GM18526 (cell line): ENCODE data around the gene GMDS.

Experiments
- POLR2A ChIP-seq: IDR thresholded peaks from 3 replicates; pipeline ENCODE4 v1.6.1; 2011; ENCODE audit not compliant: insufficient read length; ENCODE audit errors: extremely low read depth

The GMDS gene

GRCh38 chr6:1966713-1967112 is 278.7 kb downstream of the GMDS start:
- no peak for TF ChIP-seq POLR2A

GRCh38 chr6:1965596-1966224 is 279.7 kb downstream of the GMDS start:
- no peak for TF ChIP-seq POLR2A

- no peak for TF ChIP-seq POLR2A
These were observed 281.8 kb downstream of the GMDS start for GRCh38 chr6:1963596-1963995.

- TF ChIP-seq POLR2A, result no peak
These were observed 283.2 kb downstream of the GMDS start for GRCh38 chr6:1962201-1962600.

DNA sequence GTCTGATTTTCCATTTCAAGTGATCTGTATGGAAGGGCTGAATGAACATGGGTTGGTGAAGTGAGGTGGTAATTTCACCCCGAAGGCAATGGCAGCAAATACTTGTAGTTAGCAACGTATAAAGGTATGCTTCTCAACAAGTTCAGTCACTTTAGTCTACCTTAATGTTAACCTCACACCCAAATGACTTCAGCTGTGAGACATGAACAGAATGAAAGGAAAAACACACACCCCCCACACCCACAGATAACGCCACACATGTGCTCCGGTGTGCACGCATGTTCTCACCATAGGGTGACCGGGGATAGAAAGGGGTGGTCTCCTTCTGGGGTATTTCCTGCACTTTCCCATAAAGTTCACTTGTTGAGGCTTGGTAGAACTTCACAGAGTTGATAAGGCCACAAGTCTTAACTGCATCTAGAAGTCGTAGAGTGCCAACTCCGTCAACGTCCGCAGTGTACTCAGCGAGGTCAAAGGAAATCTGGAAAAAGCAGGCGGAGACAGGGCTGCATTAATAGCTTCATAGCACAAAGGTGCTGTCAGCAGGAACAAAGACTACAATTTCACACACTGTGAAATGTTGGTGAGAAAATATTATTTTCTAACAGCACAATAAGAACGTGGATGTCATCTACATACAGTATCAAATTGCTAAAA is 284.8 kb downstream of the GMDS start:
- TF ChIP-seq POLR2A, result no peak

DNA sequence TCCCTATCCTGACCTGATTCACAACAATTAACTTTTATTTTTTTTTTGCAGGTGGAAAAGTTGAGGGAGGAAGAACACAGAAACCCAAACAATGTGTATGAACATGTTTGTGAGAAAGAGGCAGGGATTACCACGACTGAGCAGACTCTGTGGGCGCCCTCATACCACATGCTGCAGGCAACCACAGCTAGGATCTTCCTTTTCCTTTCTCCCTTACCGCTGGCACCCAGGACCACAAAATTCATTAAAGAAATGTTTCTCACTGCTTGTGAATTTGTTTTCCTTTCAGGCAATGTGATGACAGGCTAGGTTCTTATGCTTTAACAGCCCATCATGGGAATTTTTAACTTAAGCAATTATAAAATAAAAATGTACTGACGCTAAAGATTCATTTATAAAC is 287.1 kb downstream of the GMDS start:
- TF ChIP-seq POLR2A, result no peak

GRCh38 chr6:1957746-1958145 is 287.7 kb downstream of the GMDS start:
- no peak for TF ChIP-seq POLR2A

GRCh38 chr6:1952740-1953360 is 292.6 kb downstream of the GMDS start:
- no peak for TF ChIP-seq POLR2A

GRCh38 chr6:1950631-1951030 is 294.8 kb downstream of the GMDS start:
- no peak for TF ChIP-seq POLR2A

DNA sequence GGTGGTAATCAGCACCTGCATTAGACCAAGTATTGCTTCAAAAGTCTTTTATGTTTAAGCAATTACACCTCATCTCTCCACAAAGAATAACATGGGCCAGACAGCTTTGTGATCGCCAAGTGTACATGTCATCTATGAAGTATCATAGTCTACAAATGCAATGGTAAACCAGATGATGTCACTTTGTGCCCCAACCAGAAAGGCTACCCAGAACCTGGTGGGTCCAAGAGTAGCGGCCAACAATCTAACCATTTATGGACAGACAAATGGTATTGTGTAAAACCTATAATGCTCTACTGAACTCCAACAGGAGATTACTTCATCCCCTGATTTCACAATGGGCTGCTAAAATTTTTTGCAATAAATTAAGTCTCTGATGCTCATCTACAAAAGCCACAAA is 295.9 kb downstream of the GMDS start:
- no peak for TF ChIP-seq POLR2A

DNA sequence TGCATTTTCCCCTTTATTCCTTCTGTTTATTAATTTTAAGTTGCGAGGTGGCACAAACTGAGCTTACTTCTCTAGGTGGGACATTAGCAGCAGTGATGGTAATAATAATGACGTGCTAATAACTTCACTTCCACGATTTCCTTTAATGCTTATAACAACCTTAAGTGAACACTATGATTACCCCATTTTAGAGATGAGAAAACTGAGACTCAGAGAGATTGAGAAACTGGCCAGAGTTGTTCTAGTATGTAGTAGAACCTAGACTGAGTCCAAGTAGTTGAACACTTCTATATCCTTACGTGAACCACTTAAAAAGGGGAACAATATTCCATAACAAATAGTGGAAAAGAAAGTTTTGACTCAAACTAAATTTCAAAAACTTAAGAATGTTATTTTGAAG is 297.5 kb downstream of the GMDS start:
- TF ChIP-seq POLR2A, result no peak

DNA sequence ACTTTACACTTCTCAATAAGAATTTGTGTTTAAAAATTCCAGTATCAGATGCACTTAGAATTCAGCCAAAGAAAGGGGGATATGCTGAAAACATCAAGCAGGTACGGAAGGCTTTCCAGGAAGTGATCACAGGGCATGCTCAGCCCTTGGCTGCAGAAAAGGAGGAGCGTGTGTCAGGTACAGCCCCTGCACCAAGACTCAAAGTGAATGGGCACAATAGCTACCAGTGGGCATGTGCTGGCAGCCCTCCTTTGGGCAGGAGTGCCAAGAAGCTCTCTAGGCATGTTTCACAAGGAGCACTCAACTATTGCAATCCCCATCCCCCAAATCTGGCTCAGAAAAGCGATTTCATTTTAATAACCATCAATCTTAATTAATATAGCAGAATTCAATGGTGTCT is 298.8 kb downstream of the GMDS start:
- TF ChIP-seq POLR2A, result no peak

DNA sequence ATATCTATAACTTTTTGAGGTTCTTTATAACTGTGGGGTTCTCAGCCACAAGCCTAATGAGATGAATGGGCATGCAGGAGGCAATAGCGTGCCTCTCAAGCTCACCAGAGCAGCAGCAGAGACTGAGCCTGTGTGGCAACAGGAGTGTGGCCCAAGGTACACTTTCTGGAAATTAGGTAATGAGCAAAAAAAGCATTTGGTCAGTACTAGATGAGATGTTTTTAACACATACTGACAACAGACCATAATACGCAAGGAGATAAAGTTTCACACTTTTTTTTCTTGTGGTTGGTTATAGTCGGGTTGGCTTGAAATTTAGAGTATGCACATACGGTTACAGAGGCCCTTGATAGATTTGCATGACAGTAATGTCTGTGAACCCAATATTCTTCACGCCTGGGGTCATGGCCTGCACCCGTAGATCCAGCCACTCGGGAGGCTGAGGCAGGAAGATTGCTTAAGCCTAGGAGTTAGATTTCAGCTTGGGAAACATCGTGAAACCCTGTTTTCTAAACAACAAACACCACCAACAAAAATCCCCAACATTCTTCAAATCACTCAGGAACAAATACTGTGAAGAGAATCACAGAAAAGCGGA is 300.1 kb downstream of the GMDS start:
- TF ChIP-seq POLR2A, result no peak

DNA sequence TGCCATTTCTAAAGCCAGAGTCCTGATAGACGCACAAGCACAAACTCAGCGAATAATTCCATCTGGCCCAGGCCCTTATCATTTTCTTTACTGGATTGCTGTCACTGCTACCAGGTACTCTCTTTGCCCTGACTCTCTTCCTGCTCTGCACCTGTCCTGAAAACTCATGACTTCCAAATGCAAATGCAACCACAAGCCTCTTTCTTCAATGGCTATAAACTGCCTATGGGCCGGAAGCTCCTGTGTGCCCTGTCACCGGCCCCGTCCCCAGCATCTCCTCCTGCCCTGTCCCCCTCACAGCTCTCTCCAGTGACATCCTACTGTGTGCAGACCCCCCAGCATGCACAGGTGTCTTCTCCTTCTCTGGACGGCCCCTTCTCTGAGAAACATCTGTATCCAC is 302.6 kb downstream of the GMDS start:
- no peak for TF ChIP-seq POLR2A

- no peak for TF ChIP-seq POLR2A
These were observed 303.9 kb downstream of the GMDS start for GRCh38 chr6:1941534-1941933.

DNA sequence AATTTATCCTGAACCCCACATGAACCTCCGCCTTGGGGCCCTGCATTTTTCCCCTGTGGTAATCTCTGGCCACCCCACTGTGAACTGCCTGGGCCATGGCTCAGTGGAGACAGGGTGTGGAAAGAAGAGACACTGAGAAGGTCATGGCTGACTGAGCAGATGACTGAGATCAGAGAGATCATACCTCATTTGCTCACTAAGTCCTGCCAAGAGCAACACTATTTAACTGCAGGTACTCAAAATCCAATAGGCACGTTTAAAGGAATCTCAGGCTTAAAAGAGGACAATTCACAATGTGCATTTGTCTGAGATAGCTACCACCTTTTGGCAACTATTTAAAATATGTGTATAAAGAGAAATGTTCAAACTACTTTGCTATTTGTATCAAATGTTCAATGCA is 305.0 kb downstream of the GMDS start:
- no peak for TF ChIP-seq POLR2A
